Fibroblast of skin of left quadriceps (primary cell): Measurements from ENCODE around the gene SLC25A1.

Source experiments
- DNase-seq, 2 experiments: peaks; one replicate each; pipeline ENCODE4 v3.0.0-alpha.2; 2013; ENCODE audit warnings: low read depth in 2 of 2

SLC25A1 gene

DNA sequence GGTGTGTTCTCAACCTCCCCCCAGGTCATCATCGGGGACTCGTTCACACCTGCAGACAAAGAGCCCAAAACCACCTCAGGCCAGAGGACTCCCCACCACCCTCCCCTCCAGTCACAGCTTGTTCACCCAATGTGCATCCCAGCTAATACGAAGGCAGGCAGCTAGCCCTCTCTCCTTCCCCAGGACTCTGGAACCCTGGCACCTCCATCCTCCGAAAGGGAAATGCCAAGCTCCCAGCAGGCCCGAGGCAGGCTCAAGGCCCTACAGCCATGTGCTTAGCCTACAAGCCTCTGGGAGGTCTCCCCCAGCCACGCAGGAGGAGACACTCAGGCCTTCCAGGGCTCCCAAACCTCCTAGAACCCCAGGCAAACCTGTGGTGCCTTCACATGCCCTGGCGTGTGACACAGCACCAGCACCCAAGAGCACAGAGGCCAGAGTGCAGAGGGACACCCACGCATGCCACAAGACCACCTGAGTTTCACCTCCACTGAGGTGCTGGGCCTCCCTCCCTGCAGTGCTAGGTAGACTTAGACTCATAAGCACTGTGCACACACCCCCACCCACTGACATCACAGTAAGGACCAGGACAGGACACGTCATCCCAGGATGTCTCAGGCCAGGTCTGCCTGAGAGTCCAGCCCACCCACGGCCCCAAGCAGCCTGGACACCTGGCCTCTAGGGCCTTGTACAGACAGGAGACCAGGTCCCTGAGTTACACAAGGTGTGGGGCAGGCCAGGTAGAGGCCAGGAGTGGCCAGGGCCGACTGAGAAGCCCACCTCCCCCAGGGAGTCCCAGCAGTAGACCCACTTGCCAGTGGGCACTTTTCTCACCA is 40.9 kb downstream of the SLC25A1 start:
- no peak for DNase-seq

DNA sequence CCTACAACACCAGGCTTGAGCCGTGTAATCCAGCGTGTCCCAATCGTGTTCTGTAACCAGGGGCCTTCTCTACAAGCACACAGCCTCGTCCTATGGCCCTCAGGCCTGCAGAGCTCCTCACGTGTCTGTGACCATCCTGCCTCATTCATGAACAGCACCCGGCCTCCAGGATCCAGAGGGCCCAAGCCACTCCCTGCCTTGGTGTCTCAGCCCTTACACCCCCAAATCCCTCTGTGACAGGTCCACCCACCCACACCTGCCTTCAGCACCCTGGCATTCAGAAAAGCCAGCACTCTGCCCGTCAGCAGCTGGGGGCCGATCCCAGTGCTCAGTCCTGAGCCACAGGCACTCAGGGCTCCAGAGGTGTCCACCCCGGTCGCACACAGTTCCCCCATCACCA is 41.6 kb downstream of the SLC25A1 start:
- no peak for DNase-seq

DNA sequence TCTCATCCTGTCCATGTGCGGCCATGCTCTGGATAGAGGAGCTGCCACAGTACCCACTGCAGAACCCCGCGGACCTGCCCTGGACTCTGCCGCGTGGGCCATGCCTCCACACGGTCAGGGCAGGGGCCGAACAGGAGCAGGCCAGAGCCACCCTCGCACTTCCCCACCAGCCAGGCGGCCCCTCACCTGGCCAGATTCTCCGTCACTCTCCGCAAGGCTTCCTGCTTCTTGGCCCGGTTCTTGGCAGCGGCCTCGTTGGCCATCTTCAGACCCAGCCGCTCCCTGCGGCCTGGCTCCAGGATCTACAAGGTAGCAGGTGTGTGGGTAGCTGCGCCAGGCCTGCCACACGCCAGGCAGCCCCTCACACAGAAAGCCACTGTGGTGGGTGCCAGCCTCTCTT is 43.7 kb downstream of the SLC25A1 start:
- no peak for DNase-seq

DNA sequence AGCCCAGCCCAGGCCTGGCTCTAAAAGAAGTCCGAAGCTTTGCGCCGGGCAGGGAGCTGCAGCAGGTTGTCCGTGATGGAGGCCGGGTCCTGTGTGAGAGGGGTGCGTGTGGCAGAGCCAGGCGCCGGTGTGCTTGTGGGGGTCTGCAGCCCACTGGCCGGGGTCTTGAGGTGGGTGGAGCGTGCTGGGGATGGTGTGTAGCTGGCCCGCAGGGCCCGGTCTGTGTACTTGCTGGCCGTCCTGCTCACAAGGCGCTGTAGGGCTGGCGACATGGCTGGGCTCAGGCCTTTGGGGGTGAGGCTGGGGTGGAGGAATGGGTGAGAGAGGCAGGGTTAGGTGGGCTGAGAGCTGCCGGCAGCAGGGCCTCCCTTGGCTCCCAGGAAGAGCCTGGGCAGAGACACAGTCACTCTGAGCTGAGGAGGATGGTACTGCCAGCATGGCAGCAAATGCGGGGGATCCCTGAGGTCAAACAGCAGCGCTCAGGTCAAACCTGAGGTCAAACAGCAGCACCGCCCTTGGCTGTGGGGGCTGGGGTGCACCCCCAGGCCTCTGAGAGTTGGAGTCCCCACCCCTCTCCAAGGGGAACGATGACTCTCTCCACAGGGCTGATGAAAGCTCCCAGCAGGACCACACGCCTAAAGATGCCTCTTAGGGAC is 44.2 kb downstream of the SLC25A1 start:
- no peak for DNase-seq

DNA sequence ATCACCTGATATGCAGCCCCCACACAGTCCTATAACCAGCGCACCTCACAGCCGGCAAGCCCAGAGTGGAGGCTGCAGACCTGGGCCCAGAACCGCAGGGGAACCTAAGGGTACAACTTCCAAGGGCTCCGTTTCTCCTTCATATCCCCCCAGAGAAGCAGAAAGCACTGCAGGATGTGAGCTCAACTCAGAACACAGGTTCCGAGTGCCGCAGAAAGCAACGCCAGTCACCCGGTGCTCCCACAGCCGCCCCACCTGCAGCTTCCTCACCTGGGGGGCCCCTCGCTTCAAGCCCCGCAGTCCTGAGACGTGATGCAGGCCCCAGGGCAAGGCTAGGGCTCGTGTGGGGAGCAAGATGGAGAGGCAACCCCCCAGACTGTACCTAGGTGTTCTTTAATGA is 45.0 kb downstream of the SLC25A1 start:
- DNase-seq: no peak

DNA sequence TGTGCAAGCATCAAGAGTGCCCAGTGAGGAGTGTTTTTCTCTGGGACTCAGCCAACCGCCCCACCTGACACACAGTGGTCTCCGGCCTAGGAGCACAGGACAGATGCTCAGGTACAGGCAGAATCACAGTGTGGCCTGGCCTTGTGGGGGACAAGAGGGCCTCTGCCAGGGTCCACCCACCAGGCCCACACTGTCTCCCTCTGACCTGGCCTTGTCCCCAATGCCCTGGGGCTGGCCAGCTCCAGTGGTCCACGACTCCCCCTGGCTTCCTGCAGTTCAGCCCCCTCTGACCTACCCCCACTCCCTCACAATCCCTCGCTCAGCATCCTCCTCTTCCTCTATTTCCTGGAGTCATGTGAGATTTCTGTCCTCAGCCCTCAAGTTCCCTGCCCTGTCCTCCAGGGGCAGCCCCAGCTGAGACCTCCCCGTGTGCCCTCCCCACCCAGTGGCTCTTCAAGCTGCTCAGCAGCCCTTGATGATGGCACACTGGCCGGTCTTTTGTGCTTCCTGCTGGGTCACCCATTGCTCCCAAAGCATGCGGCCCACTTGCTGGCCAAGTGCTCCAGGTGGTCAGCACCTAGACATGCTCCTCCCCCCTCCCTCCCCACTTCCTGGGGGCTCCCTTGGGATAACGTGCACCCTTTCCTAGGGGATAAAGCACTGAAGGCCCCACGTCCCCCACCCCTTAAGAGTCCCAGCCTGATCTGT is 45.7 kb downstream of the SLC25A1 start:
- DNase-seq: no peak

DNA sequence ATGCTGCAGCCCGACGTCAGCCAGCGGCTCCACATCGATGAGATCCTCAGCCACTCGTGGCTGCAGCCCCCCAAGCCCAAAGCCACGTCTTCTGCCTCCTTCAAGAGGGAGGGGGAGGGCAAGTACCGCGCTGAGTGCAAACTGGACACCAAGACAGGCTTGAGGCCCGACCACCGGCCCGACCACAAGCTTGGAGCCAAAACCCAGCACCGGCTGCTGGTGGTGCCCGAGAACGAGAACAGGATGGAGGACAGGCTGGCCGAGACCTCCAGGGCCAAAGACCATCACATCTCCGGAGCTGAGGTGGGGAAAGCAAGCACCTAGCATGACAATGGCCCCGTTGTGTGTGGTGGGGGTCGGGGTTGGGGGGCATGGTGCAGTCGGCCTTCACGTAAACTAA is 46.4 kb downstream of the SLC25A1 start:
- no peak for DNase-seq

DNA sequence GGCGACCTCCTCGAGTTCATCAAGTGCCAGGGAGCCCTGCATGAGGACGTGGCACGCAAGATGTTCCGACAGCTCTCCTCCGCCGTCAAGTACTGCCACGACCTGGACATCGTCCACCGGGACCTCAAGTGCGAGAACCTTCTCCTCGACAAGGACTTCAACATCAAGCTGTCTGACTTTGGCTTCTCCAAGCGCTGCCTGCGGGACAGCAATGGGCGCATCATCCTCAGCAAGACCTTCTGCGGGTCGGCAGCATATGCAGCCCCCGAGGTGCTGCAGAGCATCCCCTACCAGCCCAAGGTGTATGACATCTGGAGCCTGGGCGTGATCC is 46.9 kb downstream of the SLC25A1 start:
- no peak for DNase-seq

DNA sequence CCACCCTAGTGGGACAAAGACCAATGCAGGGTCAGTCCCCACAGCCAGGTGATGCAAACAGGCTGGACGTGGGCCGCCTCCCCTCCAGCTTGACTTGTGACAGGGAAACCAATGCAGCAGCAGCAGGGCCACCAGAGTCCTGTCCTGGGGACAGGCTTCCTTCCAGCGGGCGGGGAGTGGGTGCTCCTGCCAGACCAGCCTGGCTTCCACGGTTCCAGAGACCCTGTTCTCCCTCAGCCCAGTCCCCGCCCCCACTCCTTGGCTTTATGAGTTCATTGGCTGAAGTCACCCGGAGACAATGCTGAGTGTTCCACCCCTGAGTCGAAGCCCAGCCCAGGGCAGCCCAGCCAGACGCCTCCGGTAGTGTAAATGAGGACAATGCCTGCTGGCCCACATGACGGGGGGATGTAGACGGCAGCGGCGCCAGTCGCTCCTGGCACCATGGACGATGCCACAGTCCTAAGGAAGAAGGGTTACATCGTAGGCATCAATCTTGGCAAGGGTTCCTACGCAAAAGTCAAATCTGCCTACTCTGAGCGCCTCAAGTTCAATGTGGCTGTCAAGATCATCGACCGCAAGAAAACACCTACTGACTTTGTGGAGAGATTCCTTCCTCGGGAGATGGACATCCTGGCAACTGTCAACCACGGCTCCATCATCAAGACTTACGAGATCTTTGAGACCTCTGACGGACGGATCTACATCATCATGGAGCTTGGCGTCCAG is 47.4 kb downstream of the SLC25A1 start, which contains the start of gene TSSK2:
Gene TSSK2, plus strand, starts transcription at position 350 of the 726 bp plus-strand sequence. Its CDS starts 92 bp downstream, at position 442.
- DNase-seq: no peak

DNA sequence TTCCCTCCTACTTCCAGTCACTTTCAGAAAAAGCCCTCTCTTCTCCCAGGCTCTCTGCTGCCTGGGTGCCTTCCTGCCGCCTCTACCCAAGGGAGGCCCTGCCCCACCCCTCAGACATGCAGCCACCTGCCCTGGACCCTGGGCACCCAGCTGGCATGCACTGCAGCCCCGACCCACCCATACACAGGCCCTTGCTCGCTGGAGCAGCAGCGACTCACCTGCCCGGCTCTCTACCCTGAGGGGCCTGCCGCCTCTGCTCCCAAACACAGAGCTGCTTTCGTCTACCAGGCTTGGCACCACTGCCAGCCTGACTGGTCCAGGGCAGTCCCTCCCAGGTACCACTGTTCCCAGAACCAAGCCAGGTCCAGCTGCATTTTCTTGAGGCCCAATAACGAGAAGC is 48.7 kb downstream of the SLC25A1 start:
- no peak for DNase-seq

DNA sequence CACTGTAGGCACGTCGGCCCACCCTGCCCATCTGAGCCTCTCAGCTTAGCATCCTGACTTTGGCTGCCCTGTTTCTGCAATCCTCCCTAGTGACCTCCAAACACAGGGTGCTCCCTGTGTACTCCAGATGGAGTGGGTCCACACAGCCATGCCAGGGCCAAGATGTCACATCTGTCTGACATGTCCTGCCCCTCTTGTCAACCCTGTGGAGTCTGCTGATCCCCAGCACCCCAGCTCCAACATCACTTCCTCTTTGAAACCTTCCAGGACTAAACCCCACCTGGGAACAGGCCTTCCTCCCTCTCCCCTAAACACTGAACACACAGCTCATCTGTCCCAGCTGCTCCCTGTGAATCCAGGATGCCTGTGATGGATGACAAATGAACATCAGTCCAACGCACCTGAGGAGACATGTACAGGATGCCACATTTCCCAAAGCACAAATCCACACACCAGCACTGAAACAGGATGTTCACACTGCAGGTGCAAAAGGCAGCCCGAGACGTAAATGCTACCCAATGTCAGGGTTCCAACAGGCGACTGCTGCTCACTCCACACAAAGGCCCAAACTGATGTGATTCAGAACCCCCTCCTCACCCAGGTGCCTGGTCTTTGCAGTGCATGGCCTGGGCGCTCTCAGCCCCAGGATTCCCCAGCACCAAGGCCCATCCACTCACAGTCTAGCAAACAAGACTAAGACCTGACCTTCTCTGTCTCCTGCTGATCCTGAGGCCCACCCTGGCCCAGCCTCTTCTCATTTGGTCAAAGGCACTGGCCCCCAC is 49.4 kb downstream of the SLC25A1 start:
- DNase-seq: no peak

DNA sequence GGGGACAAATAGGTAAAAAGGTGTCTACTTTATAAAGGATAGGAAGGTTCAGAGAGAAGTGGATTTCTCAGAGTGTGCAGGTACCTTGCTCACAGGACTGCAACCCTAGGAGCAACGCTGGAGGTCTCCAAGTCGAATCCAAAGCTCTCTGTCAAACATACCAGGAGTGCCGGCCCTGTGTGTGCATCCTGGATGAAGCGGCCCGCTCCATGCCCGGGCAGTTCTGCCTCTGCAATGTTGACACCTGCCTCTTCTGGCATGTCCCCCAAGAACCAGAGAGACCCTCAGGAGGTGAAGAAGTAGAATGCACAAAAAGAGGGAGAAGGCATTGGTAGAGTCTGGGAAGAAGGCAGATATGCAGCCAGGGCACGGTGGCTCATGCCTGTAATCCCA is 50.5 kb downstream of the SLC25A1 start:
- no peak for DNase-seq

DNA sequence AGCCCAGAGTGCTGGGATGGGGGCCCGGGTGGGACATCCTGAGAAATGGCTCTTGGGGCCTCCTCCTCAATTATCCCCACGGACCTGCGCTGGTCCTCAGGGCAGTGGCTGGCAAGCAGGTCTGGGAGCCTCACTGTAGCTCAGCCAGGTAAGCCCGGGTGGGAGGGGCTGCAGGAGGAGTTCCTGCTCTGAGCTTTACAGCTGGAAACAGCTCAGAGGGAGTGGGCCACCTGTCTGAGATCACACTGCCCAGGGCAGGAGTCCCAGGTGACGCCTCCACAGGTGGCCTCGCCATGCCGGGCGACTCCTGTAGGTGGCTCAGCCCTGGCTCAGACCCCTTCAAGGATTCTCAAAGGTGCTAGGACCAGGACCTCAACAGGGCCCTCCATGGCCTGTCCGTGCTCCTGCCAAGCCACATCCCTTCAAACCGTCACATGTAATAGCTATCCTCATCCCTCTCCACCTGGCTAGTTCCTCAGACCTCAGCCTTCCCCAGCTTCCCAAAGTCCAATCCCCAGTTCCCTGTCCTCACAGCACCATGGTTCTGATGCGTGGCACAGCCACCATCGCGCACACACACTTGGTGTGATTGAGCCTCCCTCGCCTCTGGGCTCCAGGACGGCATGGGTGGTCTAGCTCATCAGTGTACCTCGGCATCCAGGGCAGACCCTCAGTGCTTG is 51.1 kb downstream of the SLC25A1 start:
- DNase-seq: no peak

DNA sequence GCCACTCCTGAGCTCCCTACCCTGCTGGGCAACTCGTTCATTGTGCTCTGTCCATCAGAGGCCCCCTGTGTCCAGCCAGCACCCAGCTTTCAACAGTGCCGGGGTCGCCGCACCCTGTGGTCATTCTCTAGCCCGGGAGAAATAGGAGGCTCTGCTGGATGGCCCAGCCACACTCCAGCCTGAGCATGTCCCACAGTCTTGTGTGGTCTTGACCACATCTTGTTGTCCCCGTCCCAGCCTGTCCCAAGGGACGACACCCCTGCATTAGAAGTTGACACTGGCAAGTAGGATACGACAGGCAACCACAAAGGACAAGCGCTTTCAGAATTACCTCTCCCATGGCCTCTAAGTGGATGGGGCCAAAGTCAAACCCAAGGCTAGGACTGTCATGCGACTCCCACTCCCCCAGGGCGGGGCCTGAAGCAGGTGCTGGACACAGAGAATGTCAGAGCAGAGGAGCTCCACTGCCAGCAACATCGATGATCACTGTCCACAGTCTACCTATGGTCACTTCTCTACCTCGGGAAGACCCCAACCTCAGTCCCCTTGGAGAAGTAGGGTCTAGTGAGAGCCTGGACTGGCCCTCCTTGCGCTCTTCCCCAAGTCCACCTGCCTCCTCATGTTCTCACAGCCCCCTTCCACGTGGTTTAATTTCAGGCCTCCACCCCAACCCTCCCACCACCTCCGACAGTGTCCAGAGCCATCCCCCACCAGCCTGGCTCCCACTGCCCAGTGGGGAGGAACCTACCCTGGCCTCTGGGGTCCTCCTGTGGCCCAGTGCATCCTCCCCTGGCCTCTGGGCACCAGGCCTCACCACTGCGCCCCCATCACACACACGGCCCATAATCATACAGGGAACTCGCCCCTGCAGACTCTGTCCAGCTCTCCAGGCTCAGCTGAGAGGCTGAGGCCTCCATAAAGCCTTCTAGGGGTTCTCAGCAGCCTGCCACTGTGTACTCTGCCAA is 51.9 kb downstream of the SLC25A1 start:
- no peak for DNase-seq
